Measurements from ENCODE around the gene LSAMP.

LSAMP gene

GRCh38 chr3:116048991-116049390 lies 396.3 kb downstream of the LSAMP start:
- DNase-seq (ENCODE audit: low read depth in 1 of 2, low spot score in 1 of 2), result no peak
- in situ Hi-C loops (cut with HindIII; ENCODE audit: low pct_unique_long_range_greater_than_20kb, low sequenced_read_pairs), result no loop called here
- no peak for TF ChIP-seq JUND (IDR thresholded peaks at IDR 0.05; ENCODE audit: low read depth)

GRCh38 chr3:116046350-116046749 lies 398.9 kb downstream of the LSAMP start:
- in situ Hi-C loops (cut with HindIII; ENCODE audit: low pct_unique_long_range_greater_than_20kb, low sequenced_read_pairs), result no loop called here

GRCh38 chr3:116045314-116045713 lies 400.0 kb downstream of the LSAMP start:
- in situ Hi-C loops (cut with HindIII; ENCODE audit: low pct_unique_long_range_greater_than_20kb, low sequenced_read_pairs), result no loop called here
- no peak for DNase-seq (ENCODE audit: low read depth in 1 of 2, low spot score in 1 of 2)
- no peak for TF ChIP-seq JUND (IDR thresholded peaks at IDR 0.05; ENCODE audit: low read depth)

More at GRCh38 chr3:116046350-116046749, 398.9 kb downstream of the LSAMP start:
- no peak for DNase-seq (ENCODE audit: low read depth in 1 of 2, low spot score in 1 of 2)
- TF ChIP-seq JUND (IDR thresholded peaks at IDR 0.05; ENCODE audit: low read depth), result no peak

DNA sequence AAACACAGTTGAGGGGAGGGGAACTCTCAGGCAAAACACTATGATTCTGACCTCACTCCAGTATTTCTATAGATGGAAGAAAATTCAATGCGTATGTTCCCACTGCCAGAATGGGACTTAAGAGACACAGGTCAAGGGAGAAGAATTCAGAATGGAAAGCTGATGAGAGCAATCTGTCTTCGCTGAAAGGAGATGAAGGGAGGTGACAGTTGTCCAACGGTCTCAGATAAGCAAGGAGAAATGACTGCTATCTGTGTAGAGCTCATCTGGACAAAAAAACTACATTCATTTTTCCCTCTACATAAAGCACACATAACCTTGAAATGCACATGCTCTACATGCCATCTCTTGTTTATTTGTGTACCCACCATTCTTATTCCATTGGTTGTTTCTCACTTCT lies 405.1 kb downstream of the LSAMP start:
- in situ Hi-C loops (cut with HindIII; ENCODE audit: low pct_unique_long_range_greater_than_20kb, low sequenced_read_pairs), result no loop called here
- no peak for DNase-seq (ENCODE audit: low read depth in 1 of 2, low spot score in 1 of 2)
- no peak for TF ChIP-seq JUND (IDR thresholded peaks at IDR 0.05; ENCODE audit: low read depth)

DNA sequence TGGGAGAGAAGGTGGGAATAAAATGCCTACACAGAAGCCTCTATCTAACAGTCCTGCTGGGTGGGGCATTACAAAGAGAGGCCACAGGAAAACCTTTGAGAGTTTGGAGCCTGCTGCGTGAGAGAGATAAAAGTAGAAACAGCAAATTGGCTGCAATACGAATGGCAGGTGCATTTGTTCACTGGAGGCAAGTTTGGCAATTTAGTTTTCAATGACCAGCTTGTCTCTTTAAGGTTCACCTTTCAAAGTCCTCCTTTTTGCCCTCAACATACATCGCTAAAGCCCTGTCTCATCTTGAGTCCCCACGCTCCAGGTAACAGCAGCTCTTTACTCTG lies 405.7 kb downstream of the LSAMP start:
- no peak for TF ChIP-seq JUND (IDR thresholded peaks at IDR 0.05; ENCODE audit: low read depth)
- no peak for DNase-seq (ENCODE audit: low read depth in 1 of 2, low spot score in 1 of 2)

GRCh38 chr3:116038968-116039650 lies 406.2 kb downstream of the LSAMP start:
- in situ Hi-C loops (cut with HindIII; ENCODE audit: low pct_unique_long_range_greater_than_20kb, low sequenced_read_pairs), result no loop called here
- TF ChIP-seq JUND (IDR thresholded peaks at IDR 0.05; ENCODE audit: low read depth), result no peak
- DNase-seq (ENCODE audit: low read depth in 1 of 2, low spot score in 1 of 2), result no peak

More for the DNA sequence above, 405.7 kb downstream of the LSAMP start:
- in situ Hi-C loops (cut with HindIII; ENCODE audit: low pct_unique_long_range_greater_than_20kb, low sequenced_read_pairs), result no loop called here

DNA sequence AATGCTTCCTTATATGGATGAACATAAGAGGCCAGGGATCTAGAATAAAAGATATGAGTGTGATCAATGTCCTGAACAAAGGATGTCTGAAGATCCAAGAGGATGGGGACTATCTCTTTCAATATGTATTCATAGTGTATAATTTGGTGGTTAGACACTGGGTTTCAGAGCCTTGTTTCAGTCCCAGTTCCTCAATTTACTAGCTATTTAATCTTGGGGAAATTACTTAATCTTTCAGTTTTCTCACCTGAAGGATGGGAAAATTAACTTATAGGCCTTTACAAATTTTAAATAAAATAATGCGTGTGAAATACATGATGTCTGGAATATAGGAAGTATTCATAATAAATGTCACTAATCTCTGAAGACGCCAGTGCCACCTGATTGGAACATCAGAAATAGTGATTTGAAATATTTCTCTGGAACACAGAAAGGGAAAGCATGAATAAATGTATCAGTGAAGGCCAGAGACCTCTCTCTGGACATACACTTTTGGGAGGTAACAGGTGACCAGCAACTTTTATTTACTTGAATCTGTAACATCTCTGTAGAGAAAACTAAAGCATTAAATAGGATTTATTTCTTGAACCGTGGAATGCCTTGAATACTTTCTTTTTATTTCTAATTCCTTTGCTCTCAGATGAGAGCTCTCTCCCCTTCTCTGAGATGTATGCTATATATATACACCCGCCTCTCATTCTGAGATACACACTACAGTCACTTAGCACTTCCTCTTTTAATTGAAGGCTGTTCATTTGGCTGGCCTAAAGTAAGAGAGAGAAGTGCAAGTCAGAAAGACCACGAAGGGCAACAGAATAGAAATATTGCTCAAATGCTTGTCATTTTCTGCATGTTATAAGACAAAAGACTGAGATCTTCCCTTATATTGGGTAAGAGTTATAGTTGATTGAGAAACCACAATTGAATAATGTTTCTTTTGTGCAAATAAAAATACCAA lies 407.1 kb downstream of the LSAMP start:
- TF ChIP-seq JUND (IDR thresholded peaks at IDR 0.05; ENCODE audit: low read depth), result no peak
- DNase-seq (ENCODE audit: low read depth in 1 of 2, low spot score in 1 of 2), result no peak
- in situ Hi-C loops (cut with HindIII; ENCODE audit: low pct_unique_long_range_greater_than_20kb, low sequenced_read_pairs), result no loop called here

- DNase-seq (ENCODE audit: low read depth in 1 of 2, low spot score in 1 of 2), result no peak
- TF ChIP-seq JUND (IDR thresholded peaks at IDR 0.05; ENCODE audit: low read depth), result no peak
- in situ Hi-C loops (cut with HindIII; ENCODE audit: low pct_unique_long_range_greater_than_20kb, low sequenced_read_pairs), result no loop called here
These were observed 409.9 kb downstream of the LSAMP start for GRCh38 chr3:116035429-116035828.

GRCh38 chr3:116034794-116035193 lies 410.5 kb downstream of the LSAMP start:
- in situ Hi-C loops (cut with HindIII; ENCODE audit: low pct_unique_long_range_greater_than_20kb, low sequenced_read_pairs), result no loop called here
- no peak for TF ChIP-seq JUND (IDR thresholded peaks at IDR 0.05; ENCODE audit: low read depth)
- DNase-seq (ENCODE audit: low read depth in 1 of 2, low spot score in 1 of 2), result no peak

DNA sequence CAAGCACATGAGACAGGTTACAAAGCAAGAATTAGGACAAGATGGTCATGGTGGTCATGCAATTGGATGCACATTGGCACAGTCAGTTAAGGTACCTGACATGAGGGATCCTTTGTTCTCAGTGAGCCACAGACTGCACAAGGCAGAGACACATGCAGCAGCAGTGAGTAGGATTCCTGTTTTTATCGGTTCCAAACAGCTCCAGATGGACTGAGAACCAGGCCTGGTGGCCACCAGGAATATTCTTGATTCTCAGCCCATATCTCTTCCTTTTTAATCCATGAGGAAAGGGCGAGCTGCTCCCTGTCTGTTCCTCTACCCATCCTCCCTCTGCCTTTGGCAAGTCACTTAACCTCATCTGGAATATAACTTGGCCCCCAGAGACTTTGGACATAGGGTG lies 411.2 kb downstream of the LSAMP start:
- in situ Hi-C loops (cut with HindIII; ENCODE audit: low pct_unique_long_range_greater_than_20kb, low sequenced_read_pairs), result no loop called here
- no peak for DNase-seq (ENCODE audit: low read depth in 1 of 2, low spot score in 1 of 2)
- TF ChIP-seq JUND (IDR thresholded peaks at IDR 0.05; ENCODE audit: low read depth), result no peak

DNA sequence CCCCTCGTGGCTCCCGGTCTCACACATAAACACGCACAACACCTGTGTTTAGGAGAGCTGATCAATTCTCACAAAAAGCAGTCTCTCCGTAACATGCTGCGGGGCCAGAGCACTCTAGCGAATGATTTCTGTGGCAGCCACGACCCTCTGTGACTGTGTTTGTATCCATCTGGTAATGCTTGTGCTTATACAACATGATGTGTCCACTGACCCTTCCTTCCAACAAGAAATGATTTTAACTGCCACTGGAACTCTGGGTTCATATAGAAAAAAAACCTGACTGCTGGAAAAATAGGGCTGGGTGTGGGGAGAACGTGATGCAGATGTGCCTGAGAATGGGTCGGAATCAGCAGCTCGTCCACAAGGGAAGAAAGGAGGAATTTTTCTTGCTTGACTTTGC lies 411.8 kb downstream of the LSAMP start:
- no peak for DNase-seq (ENCODE audit: low read depth in 1 of 2, low spot score in 1 of 2)
- TF ChIP-seq JUND (IDR thresholded peaks at IDR 0.05; ENCODE audit: low read depth), result no peak
- in situ Hi-C loops (cut with HindIII; ENCODE audit: low pct_unique_long_range_greater_than_20kb, low sequenced_read_pairs), result no loop called here

DNA sequence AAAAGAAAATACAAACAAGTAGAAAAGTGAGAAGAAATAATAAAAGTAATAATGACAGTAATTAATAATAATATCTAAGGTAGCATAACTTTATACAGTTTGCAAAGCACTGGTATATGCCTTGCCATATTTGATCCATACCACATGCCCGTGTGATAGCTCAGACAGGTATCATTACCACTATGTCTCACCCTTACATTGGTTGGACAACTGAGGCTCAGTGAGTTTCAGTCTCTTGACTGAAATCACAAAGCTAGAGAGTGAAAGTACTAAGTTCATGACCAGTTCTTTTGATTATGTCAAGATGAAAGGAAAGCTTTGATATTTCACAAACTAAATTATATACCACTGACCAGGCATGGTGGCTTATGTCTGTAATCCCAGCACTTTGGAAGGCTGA lies 413.1 kb downstream of the LSAMP start:
- TF ChIP-seq JUND (IDR thresholded peaks at IDR 0.05; ENCODE audit: low read depth), result no peak
- in situ Hi-C loops (cut with HindIII; ENCODE audit: low pct_unique_long_range_greater_than_20kb, low sequenced_read_pairs), result no loop called here
- DNase-seq (ENCODE audit: low read depth in 1 of 2, low spot score in 1 of 2), result no peak

DNA sequence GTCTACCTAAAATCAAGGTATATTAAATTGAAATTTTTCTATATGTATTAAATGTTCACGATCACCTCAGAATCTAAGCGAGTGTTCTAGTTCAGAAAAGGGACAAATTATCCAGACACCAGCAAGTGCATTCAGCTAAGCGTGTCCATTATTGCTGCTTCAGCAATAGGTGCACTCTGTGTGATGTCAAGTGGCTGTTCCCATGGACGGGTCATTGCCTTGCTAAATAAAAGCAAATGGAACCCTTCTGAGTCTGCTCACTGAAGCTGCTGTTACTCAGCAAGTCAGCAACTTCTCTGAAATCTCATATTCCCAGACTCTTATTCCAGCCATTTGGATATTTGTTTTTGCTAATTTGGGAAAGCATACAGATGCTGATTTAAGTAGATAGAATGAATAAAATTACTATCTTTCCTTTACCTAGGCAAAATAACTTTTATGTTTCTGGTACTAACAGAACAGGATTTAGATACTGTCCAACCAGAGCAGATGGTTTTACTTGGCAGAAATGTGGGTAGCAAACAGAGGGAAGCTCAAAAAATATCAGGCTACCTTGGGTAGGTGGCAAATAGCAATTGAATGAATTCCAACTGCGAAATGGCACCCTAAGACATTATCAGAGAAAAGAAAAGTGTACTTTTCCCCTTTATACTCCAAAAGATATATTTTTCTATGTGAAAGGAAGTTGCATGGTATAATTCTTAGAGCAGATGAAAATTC lies 415.0 kb downstream of the LSAMP start:
- in situ Hi-C loops (cut with HindIII; ENCODE audit: low pct_unique_long_range_greater_than_20kb, low sequenced_read_pairs), result no loop called here
- DNase-seq (ENCODE audit: low read depth in 1 of 2, low spot score in 1 of 2), result no peak
- no peak for TF ChIP-seq JUND (IDR thresholded peaks at IDR 0.05; ENCODE audit: low read depth)

Measured in T47D (cell line).